ENCODE data around the gene FHL3.
A peak's percentile ranks its signal among the peaks of the same experiment; 100 is the strongest.

FHL3 gene

GRCh38 chr1:38009088-38009840, 4.0 kb upstream of the FHL3 start:
- H3K4me3 ChIP-seq (ENCODE audit: low read depth, low read length): no peak overlapping the region
- no peak for TF ChIP-seq CTCF (IDR thresholded peaks at IDR 0.05; ENCODE audit: borderline replicate concordance, insufficient read depth, low read depth, low read length)

GRCh38 chr1:38006008-38006828, 904 bp upstream of the FHL3 start:
- no peak for TF ChIP-seq CTCF (IDR thresholded peaks at IDR 0.05; ENCODE audit: borderline replicate concordance, insufficient read depth, low read depth, low read length)

GRCh38 chr1:38004284-38005108, 818 bp downstream of the FHL3 start:
- TF ChIP-seq CTCF (IDR thresholded peaks at IDR 0.05; ENCODE audit: borderline replicate concordance, insufficient read depth, low read depth, low read length): peak; percentile 16; the same call in 1 of the 2 replicates
- peak overlapping the region; percentile 66 for H3K4me3 ChIP-seq (ENCODE audit: low read depth, low read length)

More at GRCh38 chr1:38006008-38006828, 904 bp upstream of the FHL3 start:
- H3K4me3 ChIP-seq (ENCODE audit: low read depth, low read length): no peak overlapping the region

- peak overlapping the region; percentile 66 for H3K4me3 ChIP-seq (ENCODE audit: low read depth, low read length)
- no peak for TF ChIP-seq CTCF (IDR thresholded peaks at IDR 0.05; ENCODE audit: borderline replicate concordance, insufficient read depth, low read depth, low read length)
Observed at GRCh38 chr1:38003261-38004250, 1.8 kb downstream of the FHL3 start.

- H3K4me3 ChIP-seq (ENCODE audit: low read depth, low read length): no peak overlapping the region
- no peak for TF ChIP-seq CTCF (IDR thresholded peaks at IDR 0.05; ENCODE audit: borderline replicate concordance, insufficient read depth, low read depth, low read length)
Observed at GRCh38 chr1:38000529-38001455, 4.5 kb downstream of the FHL3 start.
